GM18867 (cell line): ENCODE data around the gene CCDC174.
"Not testable (repeated sequence)": the region's sequence is repeated elsewhere in the genome, so short reads cannot be mapped to it uniquely, and the experiment has no call there.

ENCODE experiments used
- ATAC-seq: cut with Tn5 transposase; IDR thresholded peaks from one replicate; pipeline ENCODE4 v1.9.1; 2021; ENCODE audit warnings: mild to moderate bottlenecking, moderate library complexity; ENCODE audit not compliant: unreplicated experiment

CCDC174 gene

GRCh38 chr3:14649466-14649865 lies 2.1 kb upstream of the CCDC174 start:
- no peak for ATAC-seq

GRCh38 chr3:14650193-14650592 lies 1.4 kb upstream of the CCDC174 start:
- ATAC-seq: no peak

DNA sequence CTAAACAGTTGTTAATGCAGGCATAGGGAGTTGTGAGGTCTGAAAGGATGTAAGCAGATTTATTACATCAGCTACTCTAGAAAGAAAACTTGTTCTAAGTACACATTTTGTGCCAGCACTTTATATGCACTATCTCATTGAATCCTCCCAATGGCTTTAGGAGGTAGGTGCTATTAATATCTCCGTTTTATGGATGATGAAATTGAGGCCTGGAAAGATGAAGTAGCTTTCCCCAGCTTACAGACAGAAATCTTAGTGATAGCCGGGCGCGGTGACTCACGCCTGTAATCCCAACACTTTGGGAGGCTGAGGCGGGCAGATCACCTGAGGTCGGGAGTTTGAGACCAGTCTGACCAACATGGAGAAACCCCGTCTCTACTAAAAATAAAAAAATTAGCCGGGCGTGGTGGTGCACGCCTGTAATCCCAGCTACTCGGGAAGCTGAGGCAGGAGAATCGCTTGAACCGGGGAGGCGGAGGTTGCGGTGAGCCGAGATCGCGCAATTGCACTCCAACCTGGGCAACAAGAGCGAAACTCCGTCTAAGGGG lies 872 bp downstream of the CCDC174 start:
- not testable (repeated sequence) for ATAC-seq

DNA sequence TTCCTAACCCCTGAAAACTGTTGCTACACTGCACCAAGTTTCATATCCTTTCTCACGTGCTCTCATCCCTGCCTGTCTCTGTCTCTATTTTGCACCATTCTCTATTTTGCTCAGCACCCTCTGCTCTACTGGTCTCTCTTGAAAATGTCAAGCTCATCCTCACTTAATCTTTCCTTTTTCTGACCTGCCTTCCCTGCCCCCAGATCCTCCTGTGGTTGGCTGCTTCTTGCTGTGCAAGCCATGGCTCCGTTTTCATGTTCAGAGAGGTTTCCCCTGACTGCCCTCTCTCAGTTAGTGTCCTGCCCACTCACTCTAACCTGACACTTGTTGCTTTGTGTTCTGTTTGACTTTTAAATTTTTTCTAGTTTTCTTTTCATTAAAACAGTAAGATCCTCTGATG lies 6.0 kb downstream of the CCDC174 start:
- ATAC-seq: no peak

DNA sequence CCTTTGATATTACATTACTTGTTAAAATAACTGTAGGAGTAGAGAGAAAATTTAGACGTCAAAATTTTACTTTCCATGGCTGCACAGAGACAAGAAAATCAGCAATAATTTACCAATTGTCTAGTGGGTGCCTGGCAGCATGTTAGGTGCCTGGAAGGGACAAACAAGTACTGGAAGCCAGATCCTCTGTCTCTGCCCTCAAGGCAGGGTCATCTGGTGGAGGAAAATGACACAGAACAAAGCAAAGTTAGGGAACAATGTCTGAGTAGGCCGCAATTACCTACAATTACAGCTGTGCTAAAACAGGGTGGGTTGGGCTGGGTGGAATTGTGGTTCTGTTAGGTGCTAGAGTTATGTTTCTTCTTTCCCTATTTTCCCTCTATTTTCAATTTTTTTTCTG lies 7.4 kb downstream of the CCDC174 start:
- ATAC-seq: no peak

GRCh38 chr3:14660942-14661341 lies 9.4 kb downstream of the CCDC174 start:
- ATAC-seq: no peak

- no peak for ATAC-seq
Observed at GRCh38 chr3:14663396-14664135, 12.0 kb downstream of the CCDC174 start.

- no peak for ATAC-seq
Observed at GRCh38 chr3:14664170-14664569, 12.6 kb downstream of the CCDC174 start.

- no peak for ATAC-seq
Observed at GRCh38 chr3:14672588-14672987, 21.0 kb downstream of the CCDC174 start.

- ATAC-seq: no peak
Observed at GRCh38 chr3:14674841-14675240, 23.3 kb downstream of the CCDC174 start, which contains the start of gene C3orf20. Gene C3orf20 (plus strand): TSS chr3:14675141. CDS start chr3:14682714, 7,573 bp downstream.

DNA sequence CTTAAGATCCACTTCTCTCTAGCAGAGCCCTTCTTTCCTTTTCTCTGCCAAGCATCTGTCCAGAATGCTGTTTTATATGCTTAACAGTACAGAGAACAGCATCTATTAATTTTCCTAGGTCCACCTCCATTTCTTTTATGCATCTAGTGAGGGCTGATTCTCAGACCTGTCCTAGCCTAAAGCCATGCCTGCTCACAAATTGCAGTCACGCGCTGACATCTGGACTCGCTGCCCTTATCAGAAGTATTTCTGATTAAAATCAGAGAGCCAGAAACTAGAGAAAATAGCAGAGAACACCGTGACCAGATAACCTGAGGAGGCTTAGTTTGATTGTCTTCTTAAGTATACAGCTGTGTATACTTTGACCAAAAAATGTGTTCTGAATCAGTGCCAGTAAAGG lies 25.3 kb downstream of the CCDC174 start:
- ATAC-seq: no peak

DNA sequence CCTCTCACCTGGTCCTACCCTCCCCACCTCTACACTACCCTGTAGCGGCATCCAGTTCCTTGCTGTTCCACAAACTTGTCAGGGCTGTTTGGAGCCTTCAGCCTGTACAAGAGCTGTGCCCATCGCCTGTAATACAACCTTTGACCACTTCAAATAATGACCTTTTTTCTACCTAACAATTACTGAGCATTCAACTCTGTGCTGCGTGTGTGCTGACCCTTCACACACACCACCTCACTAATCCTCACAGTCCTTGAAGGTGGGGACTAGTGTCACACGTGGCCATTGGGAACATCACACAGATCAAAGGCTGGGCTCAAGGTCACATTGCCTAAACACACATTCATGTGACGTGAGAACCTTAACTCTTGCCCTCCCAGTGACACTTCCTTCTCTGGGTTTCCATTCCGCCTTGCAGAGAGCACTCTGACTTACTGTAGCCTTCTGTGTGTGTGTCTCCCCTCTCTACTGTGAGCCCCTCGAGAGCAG lies 26.5 kb downstream of the CCDC174 start:
- no peak for ATAC-seq

DNA sequence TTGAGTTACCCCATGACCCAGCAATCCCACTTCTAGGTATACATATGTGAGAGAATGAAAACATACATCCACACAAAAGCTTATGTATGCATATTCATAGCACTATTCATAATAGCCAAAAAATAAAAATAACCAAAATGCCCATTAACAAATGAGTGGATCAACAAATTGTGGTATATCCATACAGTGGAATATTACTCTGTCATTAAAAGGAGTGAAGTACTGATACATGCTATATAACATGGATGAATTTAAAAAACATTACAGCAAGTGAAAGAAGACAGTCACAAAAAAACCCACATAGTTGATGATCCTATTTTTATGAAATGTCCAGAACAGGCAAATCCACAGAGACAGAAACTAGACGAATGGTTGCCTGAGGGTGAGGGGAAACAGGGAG lies 28.6 kb downstream of the CCDC174 start:
- no peak for ATAC-seq

- ATAC-seq: no peak
Observed at GRCh38 chr3:14680716-14681115, 29.2 kb downstream of the CCDC174 start.

DNA sequence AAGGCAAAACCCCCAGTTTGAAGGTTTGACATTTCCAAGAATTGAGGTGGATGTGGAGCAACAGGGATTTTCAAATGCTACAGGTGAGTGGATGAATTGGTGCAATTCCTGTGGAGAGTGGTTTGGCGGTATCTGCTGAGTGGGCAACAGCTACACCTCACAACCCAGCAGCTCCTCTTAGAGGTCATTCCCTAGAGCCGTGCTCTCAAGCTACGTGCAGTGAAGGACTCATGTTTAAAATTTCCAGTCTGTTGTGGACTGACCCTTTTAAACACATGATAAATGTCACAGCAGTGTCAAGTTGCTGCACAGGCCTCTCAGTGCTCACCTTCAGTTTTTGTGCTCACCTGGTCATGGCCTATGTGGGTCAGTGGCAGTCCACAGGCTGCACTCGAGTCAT lies 32.9 kb downstream of the CCDC174 start:
- ATAC-seq: no peak

GRCh38 chr3:14685179-14685578 lies 33.6 kb downstream of the CCDC174 start:
- ATAC-seq: no peak

DNA sequence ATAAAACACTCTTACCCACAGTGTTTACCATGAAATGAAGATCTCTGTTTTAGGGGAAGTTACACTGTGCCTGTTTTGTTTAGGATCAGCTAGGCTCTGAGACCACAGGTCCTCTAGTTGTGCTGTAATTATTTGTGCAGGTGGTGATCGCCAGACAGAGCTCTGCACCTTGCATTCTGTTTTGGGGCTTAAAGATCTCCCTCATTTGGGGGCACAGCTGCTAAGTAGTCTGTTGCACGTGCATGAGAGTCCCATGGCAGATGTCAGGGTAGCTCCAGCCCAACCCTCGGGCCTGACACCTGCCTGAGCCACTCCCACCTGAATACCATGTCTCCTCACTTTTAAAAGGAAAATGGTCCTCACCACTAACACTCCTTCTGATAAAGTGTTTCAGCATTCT lies 35.8 kb downstream of the CCDC174 start:
- no peak for ATAC-seq

GRCh38 chr3:14688525-14688924 lies 37.0 kb downstream of the CCDC174 start:
- peak; percentile 42 for ATAC-seq

DNA sequence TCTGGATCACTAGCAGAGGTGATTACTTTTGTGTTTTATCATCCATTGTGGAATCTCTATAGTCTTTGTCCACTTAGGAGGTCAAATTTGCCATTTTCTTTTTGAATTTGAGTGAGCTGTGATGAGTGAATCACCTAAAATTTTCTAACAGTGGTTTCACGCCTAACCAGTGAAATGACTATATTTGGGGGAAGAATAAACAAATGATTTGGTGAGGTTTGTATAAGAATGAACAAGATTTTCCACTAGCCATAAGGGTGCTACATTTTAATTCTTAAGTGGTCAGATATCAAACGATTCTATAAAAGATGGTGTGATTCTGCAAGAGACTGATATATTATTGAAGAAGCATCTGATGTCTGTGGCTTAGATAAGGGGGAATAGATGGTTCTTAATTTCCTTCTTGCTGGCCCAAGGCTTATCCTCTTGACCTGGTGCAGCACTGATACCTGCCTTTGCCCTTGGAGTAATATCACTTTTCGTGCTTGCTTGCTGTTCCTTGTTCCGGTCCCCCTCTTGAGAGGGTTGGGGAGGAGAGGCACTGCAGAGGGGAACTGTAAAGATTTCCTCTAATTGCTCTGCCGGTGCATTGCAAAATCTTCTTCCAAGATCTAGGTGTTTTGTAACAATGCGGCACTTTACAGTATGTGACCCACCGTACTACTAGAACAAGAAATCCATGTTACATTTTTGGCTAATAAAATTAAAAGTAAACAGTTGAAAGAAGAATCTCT lies 37.9 kb downstream of the CCDC174 start:
- peak; percentile 50 for ATAC-seq

DNA sequence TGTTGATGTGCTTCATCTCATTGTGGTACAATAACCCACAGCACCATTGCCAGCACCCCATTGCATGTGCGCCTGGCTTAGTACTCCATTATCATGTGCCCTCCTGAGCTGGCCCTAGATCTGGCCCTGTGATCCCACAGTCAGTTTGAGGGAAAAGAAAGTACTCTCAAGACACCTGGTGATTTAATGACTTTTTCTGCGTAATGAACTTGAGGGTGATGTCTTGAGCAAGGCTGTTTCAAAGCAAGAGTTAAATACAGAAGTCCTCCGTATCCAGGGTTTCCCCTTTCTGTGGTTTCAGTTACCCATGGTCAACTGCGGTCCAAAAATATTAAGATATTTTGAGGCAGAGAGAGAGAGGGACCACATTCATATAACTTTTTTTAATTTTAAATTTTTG lies 39.7 kb downstream of the CCDC174 start:
- ATAC-seq: peak; percentile 32

- no peak for ATAC-seq
Observed at GRCh38 chr3:14691719-14692118, 40.2 kb downstream of the CCDC174 start.
